HG03432 (cell line): ENCODE results near the gene OAS3.

Source experiments
- ATAC-seq: cut with Tn5 transposase; IDR thresholded peaks from one replicate; pipeline ENCODE4 v1.9.1; 2021; ENCODE audit warnings: mild to moderate bottlenecking, moderate library complexity; ENCODE audit not compliant: unreplicated experiment

OAS3 gene

DNA sequence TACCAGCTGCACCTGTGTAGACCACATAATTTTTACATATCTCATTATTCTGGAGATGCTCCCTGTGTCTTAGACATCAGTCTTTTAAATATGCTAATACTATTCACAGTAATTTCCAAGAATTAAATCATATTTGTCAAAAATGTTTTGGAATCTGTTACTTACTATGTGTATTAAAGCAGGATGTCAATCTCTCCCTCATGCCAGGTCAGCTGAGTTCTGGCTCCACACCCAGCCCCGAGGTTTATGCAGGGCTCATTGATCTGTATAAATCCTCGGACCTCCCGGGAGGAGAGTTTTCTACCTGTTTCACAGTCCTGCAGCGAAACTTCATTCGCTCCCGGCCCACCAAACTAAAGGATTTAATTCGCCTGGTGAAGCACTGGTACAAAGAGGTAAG, 67.9 kb downstream of the OAS3 start:
- no peak for ATAC-seq

DNA sequence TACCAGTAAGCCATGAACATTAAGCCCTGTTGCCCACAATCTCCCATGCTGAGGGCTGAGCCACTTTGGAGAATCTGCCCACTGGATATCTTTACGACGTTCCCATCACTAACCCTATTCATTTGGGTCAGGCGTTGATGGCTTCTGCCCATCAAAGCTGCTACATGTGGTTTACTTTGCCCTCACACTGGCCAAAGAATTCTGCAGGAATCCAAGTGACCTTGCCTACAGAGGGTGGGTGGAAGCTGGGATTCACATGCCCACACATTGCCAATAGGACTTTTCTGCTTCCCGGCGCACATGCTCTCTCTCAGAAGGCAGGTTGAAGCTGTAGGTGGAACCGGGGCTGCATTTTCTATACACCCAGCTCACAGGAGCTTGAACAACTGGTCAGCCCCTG, 68.4 kb downstream of the OAS3 start:
- ATAC-seq = no peak

DNA sequence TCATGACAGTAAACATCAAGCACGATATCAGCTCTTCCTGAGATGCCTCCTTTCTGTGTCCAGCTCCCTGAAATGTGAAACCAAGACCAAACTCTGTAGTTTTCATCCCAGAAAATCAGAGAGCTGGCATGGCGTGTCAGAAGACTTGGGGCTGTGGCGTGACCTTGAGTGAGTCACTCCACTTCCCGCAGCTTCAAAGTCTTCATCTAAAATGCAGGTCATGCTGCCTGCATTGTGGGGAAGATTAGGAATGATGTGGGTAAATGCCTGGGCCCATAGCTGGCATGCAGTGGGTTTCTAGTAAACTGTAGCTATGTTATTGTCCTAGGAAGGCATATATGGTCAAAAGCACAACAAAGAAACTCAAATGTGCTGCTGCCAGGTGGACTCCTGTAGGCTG, 68.9 kb downstream of the OAS3 start:
- ATAC-seq = no peak

DNA sequence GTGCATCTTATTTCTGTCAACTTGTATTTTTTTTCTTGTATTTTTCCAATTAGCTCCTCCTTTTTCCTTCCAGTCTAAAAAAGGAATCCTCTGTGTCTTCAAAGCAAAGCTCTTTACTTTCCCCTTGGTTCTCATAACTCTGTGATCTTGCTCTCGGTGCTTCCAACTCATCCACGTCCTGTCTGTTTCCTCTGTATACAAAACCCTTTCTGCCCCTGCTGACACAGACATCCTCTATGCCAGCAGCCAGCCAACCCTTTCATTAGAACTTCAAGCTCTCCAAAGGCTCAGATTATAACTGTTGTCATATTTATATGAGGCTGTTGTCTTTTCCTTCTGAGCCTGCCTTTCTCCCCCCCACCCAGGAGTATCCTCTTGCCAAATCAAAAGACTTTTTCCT, 72.4 kb downstream of the OAS3 start:
- ATAC-seq = no peak

DNA sequence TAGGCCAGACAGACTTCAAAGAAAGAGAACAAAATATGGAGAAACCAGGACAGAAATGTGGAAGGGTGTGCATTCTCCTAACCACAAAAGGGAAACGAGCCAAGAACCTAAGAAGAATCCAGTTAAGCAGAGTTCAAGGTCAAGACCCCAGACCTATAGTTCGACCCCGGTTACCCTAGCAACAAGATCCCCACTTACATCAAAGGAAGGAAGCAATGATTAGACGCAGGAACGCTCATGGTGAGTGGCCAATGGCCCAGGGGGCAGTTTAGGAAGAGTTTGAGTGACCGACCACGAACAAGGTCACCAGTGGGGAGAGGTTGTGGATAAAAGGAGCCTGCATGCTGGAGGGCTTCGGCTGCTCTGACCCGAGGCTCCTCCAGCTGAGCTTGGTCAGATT, 76.3 kb downstream of the OAS3 start:
- ATAC-seq = no peak

DNA sequence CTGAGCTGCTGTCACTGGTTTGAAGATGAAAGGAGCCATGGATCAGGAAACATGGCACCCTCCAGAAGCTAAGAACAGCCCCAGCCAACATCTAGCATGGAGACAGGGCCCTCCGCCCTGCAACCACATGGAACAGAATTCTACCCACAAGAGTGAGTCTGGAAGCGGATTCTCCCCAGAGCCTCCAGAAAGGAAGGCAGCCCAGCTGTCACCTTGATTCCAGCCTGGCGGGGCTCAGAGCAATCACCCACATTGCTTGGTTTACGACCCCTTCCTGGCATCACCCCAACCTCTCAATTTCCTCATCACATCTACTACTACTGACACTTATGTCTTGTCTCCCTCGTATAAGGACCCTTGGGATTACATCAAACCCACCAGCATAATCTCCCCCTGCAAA, 78.5 kb downstream of the OAS3 start:
- ATAC-seq = no peak

DNA sequence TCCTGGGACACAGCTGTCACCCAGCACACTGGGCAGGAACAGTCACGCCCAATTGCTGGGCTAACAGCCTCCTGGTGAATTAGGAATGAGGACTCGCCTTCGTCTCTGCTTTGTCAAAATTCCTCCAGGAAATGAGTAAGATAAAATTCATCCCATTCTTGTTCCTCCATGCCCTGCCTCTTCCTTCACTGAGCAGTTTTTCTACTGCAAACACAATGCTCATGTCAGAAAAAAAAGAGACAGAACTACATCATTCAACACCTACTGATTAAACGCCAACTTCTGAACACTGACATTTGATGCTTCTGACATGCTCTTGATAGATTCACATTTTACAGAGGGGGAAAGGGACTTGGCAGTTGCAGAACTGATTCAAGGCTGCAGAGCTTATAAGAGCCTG, 80.8 kb downstream of the OAS3 start:
- ATAC-seq = no peak

DNA sequence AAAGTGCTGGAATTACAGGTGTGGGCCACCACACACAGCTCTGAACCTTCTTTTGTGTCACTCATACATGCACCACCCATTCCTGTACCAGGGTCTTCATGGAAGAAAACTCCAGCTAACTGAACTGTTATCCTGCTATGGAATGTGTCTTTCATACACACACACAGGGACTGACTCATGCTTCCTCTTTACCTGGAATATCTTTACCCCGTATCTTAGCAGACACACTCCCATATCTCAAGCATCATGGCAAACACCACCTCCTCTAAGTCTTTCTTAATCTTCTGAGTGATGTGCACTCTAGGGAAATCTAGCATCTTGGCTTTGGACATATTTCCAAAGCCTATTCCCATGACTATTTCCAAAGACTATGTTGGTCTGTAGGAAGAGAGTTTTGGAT, 83.2 kb downstream of the OAS3 start:
- ATAC-seq = no peak
